Measurements from ENCODE around the gene ADARB2. TPM values are rescaled to one million over a fixed set of nuclear protein-coding genes. Genes with fewer than 3 reads are reported as not detected.
A peak's percentile ranks its signal among the peaks of the same experiment; 100 is the strongest.

Gene ADARB2
- total and polyA plus RNA-seq, 4 donors: 0.55 to 0.70 (median 0.59) TPM; not detected in 1

- no peaks in the 10 kb centered on the region for H3K36me3 ChIP-seq (ENCODE audit: control insufficient read depth in 4 of 4, insufficient read depth in 3 of 4, low read depth in 1 of 4, low read length in 3 of 4)
- no peak for DNase-seq (ENCODE audit: low spot score)
- no peak overlapping the region for H3K9ac ChIP-seq (ENCODE audit: low read depth in 1 of 2, low read length in 2 of 2)
- no peaks in the 10 kb centered on the region for H3K4me1 ChIP-seq (ENCODE audit: control insufficient read depth in 4 of 4, insufficient read depth in 4 of 4, low read length in 3 of 4)
- H3K27ac ChIP-seq (ENCODE audit: low read depth in 1 of 2, low read length in 2 of 2): no peak overlapping the region
- peaks cover 0 to 18% (median 3%) of the 10 kb centered on the region in 4 donors for H3K27me3 ChIP-seq (ENCODE audit: control insufficient read depth in 4 of 4, insufficient read depth in 4 of 4, low read length in 3 of 4)
- TF ChIP-seq TAF1 (conservative IDR thresholded peaks at IDR 0.05): no peak
- TF ChIP-seq RAD21 (IDR thresholded peaks at IDR 0.05): no peak
- TF ChIP-seq EGR1 (IDR thresholded peaks at IDR 0.05; ENCODE audit: low read depth in 2 of 2): no peak
- TF ChIP-seq SP1 (IDR thresholded peaks at IDR 0.05): no peak
- TF ChIP-seq FOXA1 (IDR thresholded peaks at IDR 0.05): no peak
- no peak for TF ChIP-seq NR2F2 (IDR thresholded peaks at IDR 0.05)
- no peak for TF ChIP-seq MAX (IDR thresholded peaks at IDR 0.05)
- no peak for TF ChIP-seq HNF4G (IDR thresholded peaks at IDR 0.05)
- TF ChIP-seq CTCF (IDR thresholded peaks at IDR 0.05; ENCODE audit: low read depth, low read length, missing input control): no peak
- no peak for TF ChIP-seq FOXA2 (IDR thresholded peaks at IDR 0.05)
- TF ChIP-seq ATF3 (IDR thresholded peaks at IDR 0.05): no peak
- no peak for TF ChIP-seq JUND (IDR thresholded peaks at IDR 0.05)
- TF ChIP-seq YY1 (IDR thresholded peaks at IDR 0.05): no peak
- TF ChIP-seq GABPA (IDR thresholded peaks at IDR 0.05 in 1 of 2, conservative IDR thresholded peaks at IDR 0.05 in 1 of 2): no peak
- TF ChIP-seq HNF4A (conservative IDR thresholded peaks at IDR 0.05): no peak
- no peaks in the 10 kb centered on the region for H3K9me3 ChIP-seq (ENCODE audit: control insufficient read depth in 4 of 4, low read length in 3 of 4)
- 81% methylated on average over 19 of the region's 19 CpGs for WGBS
- H3K4me3 ChIP-seq (ENCODE audit: low read depth in 1 of 3, low read length in 3 of 3): no peak overlapping the region
Observed at GRCh38 chr10:1412531-1413189, 324.7 kb downstream of the ADARB2 start.

GRCh38 chr10:1411956-1412355, 325.4 kb downstream of the ADARB2 start:
- TF ChIP-seq NR2F2 (IDR thresholded peaks at IDR 0.05): no peak
- TF ChIP-seq RXRA (IDR thresholded peaks at IDR 0.05): no peak
- TF ChIP-seq HNF4A (conservative IDR thresholded peaks at IDR 0.05): no peak
- TF ChIP-seq EGR1 (IDR thresholded peaks at IDR 0.05; ENCODE audit: low read depth in 2 of 2): no peak
- TF ChIP-seq ZBTB33 (IDR thresholded peaks at IDR 0.05): no peak
- no peak for TF ChIP-seq HNF4G (IDR thresholded peaks at IDR 0.05)
- no peak for TF ChIP-seq YY1 (IDR thresholded peaks at IDR 0.05)
- WGBS: 54% methylated on average over 17 of the region's 17 CpGs
- Histone ChIP-seq H3K27ac (ENCODE audit: low read depth in 1 of 2, low read length in 2 of 2) (no peak overlapping the region), H3K27me3 (ENCODE audit: control insufficient read depth in 4 of 4, insufficient read depth in 4 of 4, low read length in 3 of 4) (peaks cover 0 to 14% (median 3%) of the 10 kb centered on the region in 4 donors), H3K9me3 (ENCODE audit: control insufficient read depth in 4 of 4, low read length in 3 of 4) (no peaks in the 10 kb centered on the region), H3K4me1 (ENCODE audit: control insufficient read depth in 4 of 4, insufficient read depth in 4 of 4, low read length in 3 of 4) (no peaks in the 10 kb centered on the region), H3K36me3 (ENCODE audit: control insufficient read depth in 4 of 4, insufficient read depth in 3 of 4, low read depth in 1 of 4, low read length in 3 of 4) (no peaks in the 10 kb centered on the region), H3K9ac (ENCODE audit: low read depth in 1 of 2, low read length in 2 of 2) (no peak overlapping the region), H3K4me3 (ENCODE audit: low read depth in 1 of 3, low read length in 3 of 3) (no peak overlapping the region)
- DNase-seq (ENCODE audit: low spot score): peak; percentile 4
